Keratinocyte (primary cell): ENCODE measurements around the gene KCNC1. TPM values are rescaled to one million over a fixed set of nuclear protein-coding genes. Genes with fewer than 3 reads are reported as not detected.

Experiments used
- DNase-seq: peaks from one replicate; pipeline ENCODE4 v3.0.0-alpha.2; 2011; ENCODE audit warnings: low read depth, missing footprints, low spot score
- FAIRE-seq: peaks from 2 replicates; lab custom pipeline; 2011; peaks lifted over from hg19 to GRCh38; lab: Jason Lieb, UNC
- H2AFZ ChIP-seq: 2 replicates; pipeline ENCODE4 v1.6.0; 2012; ENCODE audit warnings: low read length, control low read depth, inconsistent platforms; ENCODE audit not compliant: control insufficient read depth
- H3K27ac ChIP-seq: 2 replicates; pipeline ENCODE4 v1.5.1; 2011; ENCODE audit warnings: low read length; ENCODE audit not compliant: control insufficient read depth, insufficient read depth
- H3K27me3 ChIP-seq: 3 replicates; pipeline ENCODE4 v1.6.0; 2011; ENCODE audit warnings: low read length; ENCODE audit not compliant: control insufficient read depth, insufficient read depth; ENCODE audit errors: extremely low read depth
- H3K36me3 ChIP-seq, 2 experiments: 2 replicates in 1 of 2; 3 replicates in 1 of 2; pipeline ENCODE4 v1.5.1; 2011; ENCODE audit warnings: low read length in 2 of 2, mild to moderate bottlenecking in 1 of 2; ENCODE audit not compliant: control insufficient read depth in 2 of 2, insufficient read depth in 2 of 2; ENCODE audit errors: extremely low read depth in 1 of 2
- H3K4me1 ChIP-seq: 3 replicates; pipeline ENCODE4 v1.5.1; 2011; ENCODE audit warnings: low read length; ENCODE audit not compliant: control insufficient read depth, insufficient read depth; ENCODE audit errors: extremely low read depth
- H3K4me2 ChIP-seq: 3 replicates; pipeline ENCODE4 v1.6.0; 2011; ENCODE audit warnings: low read depth, low read length; ENCODE audit not compliant: control insufficient read depth, insufficient read depth; ENCODE audit errors: extremely low read depth
- H3K4me3 ChIP-seq, 3 experiments: fragments of 200-600 bp in 1 of 3; sonication (generic) in 1 of 3; 2 replicates in 2 of 3; 3 replicates in 1 of 3; pipeline ENCODE4 v1.5.1; 2011 to 2016; ENCODE audit warnings: low read length in 3 of 3, mild to moderate bottlenecking in 3 of 3, control low read depth in 2 of 3, inconsistent platforms in 1 of 3, low read depth in 1 of 3, mixed read lengths in 1 of 3, mixed run types in 1 of 3, moderate library complexity in 1 of 3; ENCODE audit not compliant: control insufficient read depth in 2 of 3, insufficient read depth in 2 of 3; ENCODE audit errors: extremely low read depth in 1 of 3
- H3K79me2 ChIP-seq: 2 replicates; pipeline ENCODE4 v1.6.0; 2012; ENCODE audit warnings: low read length; ENCODE audit not compliant: control insufficient read depth, insufficient read depth
- H3K9ac ChIP-seq: 3 replicates; pipeline ENCODE4 v1.6.0; 2011; ENCODE audit warnings: low read length; ENCODE audit not compliant: control insufficient read depth, insufficient read depth; ENCODE audit errors: extremely low read depth
- H3K9me1 ChIP-seq: 3 replicates; pipeline ENCODE4 v1.6.0; 2011; ENCODE audit warnings: low read length; ENCODE audit not compliant: control insufficient read depth, insufficient read depth; ENCODE audit errors: extremely low read depth
- H3K9me3 ChIP-seq: 2 replicates; pipeline ENCODE4 v1.5.1; 2012; ENCODE audit warnings: low read depth, low read length; ENCODE audit not compliant: control insufficient read depth
- H4K20me1 ChIP-seq: 3 replicates; pipeline ENCODE4 v1.6.0; 2011; ENCODE audit warnings: low read length; ENCODE audit not compliant: control insufficient read depth, insufficient read depth; ENCODE audit errors: extremely low read depth
- CTCF ChIP-seq, 3 experiments: IDR thresholded peaks in 1 of 3; conservative IDR thresholded peaks in 1 of 3; optimal IDR thresholded peaks in 1 of 3; 2 replicates in 2 of 3; 3 replicates in 1 of 3; pipeline versions ENCODE3 to v1.5.1; 2011; ENCODE audit warnings: low read length in 3 of 3, mild to moderate bottlenecking in 3 of 3, moderate library complexity in 2 of 3, control low read depth in 1 of 3, inconsistent platforms in 1 of 3; ENCODE audit not compliant: insufficient read depth in 2 of 3; ENCODE audit errors: extremely low read depth in 1 of 3
- EZH2 ChIP-seq: IDR thresholded peaks from one replicate; pipeline ENCODE4 v1.6.1; 2012; ENCODE audit warnings: inconsistent platforms, mild to moderate bottlenecking, low read length, moderate library complexity
- dilution Hi-C: fragments of 300-500 bp; cut with MboI; formaldehyde crosslinking; loops from one replicate; pipeline ENCODE4 v1.7.0; 2020; ENCODE audit warnings: low sequenced_read_pairs; ENCODE audit not compliant: extremely low pct_ligation_motif_present
- polyA plus RNA-seq, 5 experiments: library from polyadenylated mRNA; depleted of rRNA in 3 of 5; stranded (reverse) in 3 of 5; stranded (forward) in 1 of 5; unstranded in 1 of 5; fragments of >200 nt; gene quantifications; 1 replicate in 1 of 5; 2 replicates in 3 of 5; 3 replicates in 1 of 5; pipeline versions ENCODE4 v1.2.1 to v1.2.3, GENCODE V29; 2011 to 2012; ENCODE audit warnings: missing spikeins in 2 of 5, low read depth in 1 of 5, low replicate concordance in 1 of 5

The KCNC1 gene
- polyA plus RNA-seq, 1 donor (not counting 4 experiments of a cell fraction or from before 2014, with no cell fraction given) = not detected

- FAIRE-seq = no peak
- H3K27me3 ChIP-seq = no peaks in the 10 kb centered on the region
- dilution Hi-C loops = no loop called here
Measured at GRCh38 chr11:17753153-17753552, 18.6 kb downstream of the KCNC1 start.

GRCh38 chr11:17753641-17754040, 19.1 kb downstream of the KCNC1 start:
- H3K9me3 ChIP-seq = no peaks in the 10 kb centered on the region
- H3K4me2 ChIP-seq = no peak overlapping the region
- no peaks in the 10 kb centered on the region for H3K36me3 ChIP-seq
- no peaks in the 10 kb centered on the region for H4K20me1 ChIP-seq
- no peaks in the 10 kb centered on the region for H3K79me2 ChIP-seq
- H3K9me1 ChIP-seq = no peaks in the 10 kb centered on the region
- no peak overlapping the region for H3K4me3 ChIP-seq
- FAIRE-seq = no peak
- no peak overlapping the region for H3K9ac ChIP-seq
- H3K27ac ChIP-seq = no peak overlapping the region
- no peak for DNase-seq
- no peaks in the 10 kb centered on the region for H3K27me3 ChIP-seq
- H3K4me1 ChIP-seq = no peaks in the 10 kb centered on the region
- no peak overlapping the region for H2AFZ ChIP-seq
- dilution Hi-C loops = no loop called here
- TF ChIP-seq CTCF (optimal IDR thresholded peaks at IDR 0.05 in 1 of 3, IDR thresholded peaks at IDR 0.05 in 1 of 3, conservative IDR thresholded peaks at IDR 0.05 in 1 of 3; ENCODE audit: extremely low read depth in 1 of 3, insufficient read depth in 2 of 3, low read length in 3 of 3) (no peak), EZH2 (no peak)

More at GRCh38 chr11:17753153-17753552, 18.6 kb downstream of the KCNC1 start:
- no peak for TF ChIP-seq CTCF (optimal IDR thresholded peaks at IDR 0.05 in 1 of 3, IDR thresholded peaks at IDR 0.05 in 1 of 3, conservative IDR thresholded peaks at IDR 0.05 in 1 of 3; ENCODE audit: extremely low read depth in 1 of 3, insufficient read depth in 2 of 3, low read length in 3 of 3)
- H3K9me1 ChIP-seq = no peaks in the 10 kb centered on the region
- no peaks in the 10 kb centered on the region for H3K4me1 ChIP-seq
- DNase-seq = no peak
- H3K4me3 ChIP-seq = no peak overlapping the region
- H3K27ac ChIP-seq = no peak overlapping the region
- H4K20me1 ChIP-seq = no peaks in the 10 kb centered on the region
- H3K36me3 ChIP-seq = no peaks in the 10 kb centered on the region
- no peak overlapping the region for H3K9ac ChIP-seq
- no peaks in the 10 kb centered on the region for H3K79me2 ChIP-seq
- H2AFZ ChIP-seq = no peak overlapping the region
- no peak overlapping the region for H3K4me2 ChIP-seq
- H3K9me3 ChIP-seq = no peaks in the 10 kb centered on the region
